ENCODE data around the gene HSP90AB1. TPM values are rescaled to one million over a fixed set of nuclear protein-coding genes. Genes with fewer than 3 reads are reported as not detected.
A peak's percentile ranks its signal among the peaks of the same experiment; 100 is the strongest.

HSP90AB1 gene
- total and polyA plus RNA-seq, 9 of the 15 experiments (the other 6 are each of a cell fraction or from before 2014, with no cell fraction given), result 1,780 to 3,358 (median 2,262) TPM

- TF ChIP-seq NFE2L1 (tag; IDR thresholded peaks at IDR 0.05; ENCODE audit: borderline replicate concordance, low read depth), result no peak
- no peak for TF ChIP-seq ZNF778 (CRISPR knock-in tag; IDR thresholded peaks at IDR 0.05)
- TF ChIP-seq SETDB1 (IDR thresholded peaks at IDR 0.05; ENCODE audit: low read length), result no peak
- TF ChIP-seq BCL6 (CRISPR knock-in tag; IDR thresholded peaks at IDR 0.05), result no peak
- TF ChIP-seq OTX1 (CRISPR knock-in tag; IDR thresholded peaks at IDR 0.05), result no peak
- TF ChIP-seq SPI1 (IDR thresholded peaks at IDR 0.05; ENCODE audit: borderline replicate concordance, low read depth, low read length), result no peak
- TF ChIP-seq U2AF1 (optimal IDR thresholded peaks at IDR 0.05; ENCODE audit: low read depth, low read length), result peak; percentile 70
- peak; percentile 94 for TF ChIP-seq ZNF407 (IDR thresholded peaks at IDR 0.05; ENCODE audit: low read depth)
- peak in 1 of 2 experiments; percentile 9 for TF ChIP-seq AFF1 (IDR thresholded peaks at IDR 0.05; ENCODE audit: low read depth in 1 of 2, partially characterized antibody in 2 of 2)
- peak; percentile 86 for TF ChIP-seq LCOR (CRISPR knock-in tag; IDR thresholded peaks at IDR 0.05)
- no peak for TF ChIP-seq IFI16 (CRISPR knock-in tag; IDR thresholded peaks at IDR 0.05)
- peak; percentile 100 for TF ChIP-seq PCBP1 (IDR thresholded peaks at IDR 0.05; ENCODE audit: low read depth, low read length, poor library complexity, severe bottlenecking)
- peak; percentile 63 for TF ChIP-seq HDAC3 (IDR thresholded peaks at IDR 0.05; ENCODE audit: borderline replicate concordance, partially characterized antibody)
- TF ChIP-seq KLF13 (tag; IDR thresholded peaks at IDR 0.05; ENCODE audit: borderline replicate concordance, low read depth), result 0 out of 2 replicates have a peak, but pooled peaks have one; percentile 9
- peak; percentile 78 for TF ChIP-seq ARID1B (IDR thresholded peaks at IDR 0.05)
Measured at GRCh38 chr6:44247338-44248302, 719 bp downstream of the HSP90AB1 start (continued).

Data from K562 (cell line).